ENCODE results near the gene PBRM1. TPM values are rescaled to one million over a fixed set of nuclear protein-coding genes. Genes with fewer than 3 reads are reported as not detected.

Gene PBRM1
- total and polyA plus RNA-seq, 2 of the 8 experiments (the other 6 are each of a cell fraction or from before 2014, with no cell fraction given): 19.3 to 65.8 TPM

GRCh38 chr3:52544937-52545336 lies 140.8 kb downstream of the PBRM1 start:
- Histone ChIP-seq H2AFZ (ENCODE audit: low read length) (no peak overlapping the region), H3K4me3 (ENCODE audit: extremely low read depth in 1 of 4, insufficient read depth in 2 of 4, low read depth in 3 of 4, low read length in 4 of 4) (no peak overlapping the region), H4K5ac (ENCODE audit: insufficient read length, low read depth, low read length) (no peak overlapping the region), H2BK12ac (ENCODE audit: low read depth, low read length) (no peak overlapping the region), H3K23me2 (ENCODE audit: low read depth, low read length) (no peaks in the 10 kb centered on the region), H2AK5ac (ENCODE audit: low read depth, low read length) (no peak overlapping the region), H3K27ac (ENCODE audit: low read depth, low read length) (no peak overlapping the region), H3K9ac (replicated peaks in 1 of 4; ENCODE audit: extremely low read depth in 1 of 4, low read depth in 3 of 4, low read length in 3 of 4) (no peak overlapping the region), H2BK15ac (ENCODE audit: low read length) (no peak overlapping the region), H3K9me3 (ENCODE audit: insufficient read depth in 2 of 2, low read depth in 1 of 2, low read length in 1 of 2) (no peaks in the 10 kb centered on the region), H4K20me1 (replicated peaks in 1 of 2; ENCODE audit: control insufficient read depth in 1 of 2, insufficient read depth in 2 of 2, low read length in 2 of 2) (peaks cover 4% of the 10 kb centered on the region in 2 experiments), H3K4me2 (ENCODE audit: insufficient read depth in 1 of 2, low read depth in 2 of 2, low read length in 2 of 2) (no peak overlapping the region), H3K36me3 (ENCODE audit: control insufficient read depth in 2 of 4, insufficient read depth in 4 of 4, low read length in 3 of 4) (peaks cover 2 to 33% (median 6%) of the 10 kb centered on the region in 4 experiments; a peak in 5 of 8 replicates), H3K4me1 (replicated peaks in 1 of 4; ENCODE audit: control insufficient read depth in 3 of 4, insufficient read depth in 4 of 4, low read length in 3 of 4) (no peaks in the 10 kb centered on the region), H2BK20ac (ENCODE audit: low read length) (no peak overlapping the region), H4K8ac (ENCODE audit: extremely low read depth, insufficient read depth, low read length) (no peak overlapping the region), H3K4ac (replicated peaks; ENCODE audit: insufficient read length, low read depth, low read length) (no peak overlapping the region), H2BK5ac (ENCODE audit: low read depth, low read length) (no peak overlapping the region), H3K79me1 (ENCODE audit: low read depth, low read length) (0 out of 2 replicates have a peak, but pooled peaks cover 2% of the 10 kb centered on the region), H3K18ac (ENCODE audit: extremely low read depth, low read length) (no peak overlapping the region), H3K14ac (ENCODE audit: insufficient read length) (no peak overlapping the region), H2BK120ac (replicated peaks; ENCODE audit: low read depth, low read length) (no peak overlapping the region), H3K23ac (ENCODE audit: insufficient read length) (no peak overlapping the region), H4K91ac (replicated peaks; ENCODE audit: insufficient read length, low read length) (no peak overlapping the region), H3K79me2 (ENCODE audit: control insufficient read depth in 1 of 2, insufficient read depth in 2 of 2, low read length in 2 of 2) (peaks cover 0 to 2% of the 10 kb centered on the region in 2 experiments; a peak in 2 of 4 replicates), H3K27me3 (replicated peaks in 1 of 4; ENCODE audit: control insufficient read depth in 3 of 4, extremely low read depth in 1 of 4, insufficient read depth in 3 of 4, low read length in 3 of 4) (no peaks in the 10 kb centered on the region), H3K56ac (replicated peaks; ENCODE audit: insufficient read length, low read depth, low read length) (no peak overlapping the region)
- WGBS, 2 experiments (ENCODE audit: extremely low coverage in 1 of 2, insufficient coverage in 1 of 2, insufficient read length in 1 of 2, insufficient replicate concordance in 2 of 2, low coverage in 1 of 2, low lambda C conversion rate in 2 of 2, missing lambda C conversion rate in 1 of 2): 100% methylated on average over 4 of the region's 4 CpGs; no CpG with 5 or more reads in 1 of the 2 experiments
- CTCF ChIA-PET (ENCODE audit: partially characterized antibody): interaction anchor here (0.6 to 1.2 kb wide), 4 partner anchors 9 to 565 kb away, joined by 3 to 5 read pairs (median 3); partner anchors contain the start of gene UQCC5
- POLR2A ChIA-PET (ENCODE audit: partially characterized antibody): interaction anchor here (0.9 to 1.4 kb wide), 4 partner anchors 9 to 134 kb away, joined by 3 read pairs; partner anchors contain the start of gene UQCC5
- DNase-seq (ENCODE audit: low read depth in 1 of 2, low spot score in 2 of 2) (no peak), FAIRE-seq (no peak)
- TF ChIP-seq GTF2F1 (IDR thresholded peaks at IDR 0.05; ENCODE audit: borderline replicate concordance, low read depth, low read length) (no peak), CTBP2 (IDR thresholded peaks at IDR 0.05; ENCODE audit: borderline replicate concordance, insufficient read depth, insufficient read length, low read length) (no peak), GABPA (IDR thresholded peaks at IDR 0.05; ENCODE audit: borderline replicate concordance, insufficient read depth, low read length) (no peak)
- TF ChIP-seq, protein P1, sequence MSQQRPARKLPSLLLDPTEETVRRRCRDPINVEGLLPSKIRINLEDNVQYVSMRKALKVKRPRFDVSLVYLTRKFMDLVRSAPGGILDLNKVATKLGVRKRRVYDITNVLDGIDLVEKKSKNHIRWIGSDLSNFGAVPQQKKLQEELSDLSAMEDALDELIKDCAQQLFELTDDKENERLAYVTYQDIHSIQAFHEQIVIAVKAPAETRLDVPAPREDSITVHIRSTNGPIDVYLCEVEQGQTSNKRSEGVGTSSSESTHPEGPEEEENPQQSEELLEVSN (IDR thresholded peaks at IDR 0.05): no peak

Measured in H1 (cell line).